SK-N-SH treated with all-trans-retinoic acid at 6 μM for 48 hours (cell line): Measurements from ENCODE around the gene NEURL1B.

Experiments used
- CSDC2 ChIP-seq: fragments of 250-450 bp; sonication (Bioruptor Pico); IDR thresholded peaks from 2 replicates; pipeline ENCODE4 v1.5.0; 2020; ENCODE audit warnings: mild to moderate bottlenecking, moderate library complexity
- ESRRG ChIP-seq: fragments of 250-450 bp; sonication (Bioruptor Pico); IDR thresholded peaks from 2 replicates; pipeline ENCODE4 v1.6.1; 2021; ENCODE audit warnings: mild to moderate bottlenecking
- RARB ChIP-seq: fragments of 250-450 bp; sonication (Bioruptor Pico); IDR thresholded peaks from 2 replicates; pipeline ENCODE4 v1.8.0; 2021; ENCODE audit warnings: mild to moderate bottlenecking, moderate library complexity
- SNAI2 ChIP-seq: fragments of 250-450 bp; sonication (Bioruptor Pico); IDR thresholded peaks from 2 replicates; pipeline ENCODE4 v1.5.0; 2020; ENCODE audit warnings: mild to moderate bottlenecking, moderate library complexity
- TCF4 ChIP-seq: fragments of 250-450 bp; sonication (Bioruptor Pico); IDR thresholded peaks from 2 replicates; pipeline ENCODE4 v1.8.0; 2021; ENCODE audit warnings: mild to moderate bottlenecking, moderate library complexity, borderline replicate concordance
- ZFP30 ChIP-seq: fragments of 450-650 bp; formaldehyde crosslinking; IDR thresholded peaks from 2 replicates; pipeline ENCODE4 v1.5.0; 2022; ENCODE audit warnings: mild to moderate bottlenecking, moderate library complexity
- ZNF565 ChIP-seq: fragments of 450-650 bp; formaldehyde crosslinking; conservative IDR thresholded peaks from 2 replicates; pipeline ENCODE4 v1.5.0; 2020; ENCODE audit warnings: low read depth, mild to moderate bottlenecking, moderate library complexity
- TF ChIP-seq, protein P1 (sequence below): fragments of 250-450 bp; sonication (Bioruptor Pico); IDR thresholded peaks from 2 replicates; pipeline ENCODE4 v1.5.0; 2020; ENCODE audit warnings: mild to moderate bottlenecking, moderate library complexity
- TF ChIP-seq, protein P2 (sequence below): fragments of 250-450 bp; sonication (Bioruptor Pico); IDR thresholded peaks from 2 replicates; pipeline ENCODE4 v1.8.0; 2020; ENCODE audit warnings: mild to moderate bottlenecking, moderate library complexity, borderline replicate concordance

DNA sequence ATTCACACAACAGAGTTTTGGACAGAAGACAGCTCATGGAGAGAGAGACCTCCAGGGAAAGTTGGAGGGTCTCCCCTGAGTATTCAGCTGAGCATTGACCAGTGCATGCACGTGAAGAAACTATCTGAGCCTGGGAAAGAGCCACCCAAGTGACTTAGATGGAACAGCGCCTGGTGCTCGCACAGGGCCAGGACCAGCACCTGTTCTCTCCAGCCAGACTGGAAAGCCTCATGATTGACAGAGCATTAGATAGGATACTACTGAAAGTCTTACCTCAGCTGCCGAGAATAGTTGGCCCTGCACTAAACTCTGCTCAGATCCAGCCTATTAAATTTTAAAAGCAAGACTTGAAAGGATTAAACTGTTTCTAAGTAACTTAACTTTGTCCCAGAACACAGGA is 28.3 kb upstream of the NEURL1B start:
- TF ChIP-seq ESRRG (CRISPR knock-in tag) = no peak
- TF ChIP-seq ZNF565 (CRISPR knock-in tag) = no peak
- TF ChIP-seq SNAI2 (CRISPR knock-in tag) = no peak
- TF ChIP-seq RARB = no peak
- TF ChIP-seq, protein P1, sequence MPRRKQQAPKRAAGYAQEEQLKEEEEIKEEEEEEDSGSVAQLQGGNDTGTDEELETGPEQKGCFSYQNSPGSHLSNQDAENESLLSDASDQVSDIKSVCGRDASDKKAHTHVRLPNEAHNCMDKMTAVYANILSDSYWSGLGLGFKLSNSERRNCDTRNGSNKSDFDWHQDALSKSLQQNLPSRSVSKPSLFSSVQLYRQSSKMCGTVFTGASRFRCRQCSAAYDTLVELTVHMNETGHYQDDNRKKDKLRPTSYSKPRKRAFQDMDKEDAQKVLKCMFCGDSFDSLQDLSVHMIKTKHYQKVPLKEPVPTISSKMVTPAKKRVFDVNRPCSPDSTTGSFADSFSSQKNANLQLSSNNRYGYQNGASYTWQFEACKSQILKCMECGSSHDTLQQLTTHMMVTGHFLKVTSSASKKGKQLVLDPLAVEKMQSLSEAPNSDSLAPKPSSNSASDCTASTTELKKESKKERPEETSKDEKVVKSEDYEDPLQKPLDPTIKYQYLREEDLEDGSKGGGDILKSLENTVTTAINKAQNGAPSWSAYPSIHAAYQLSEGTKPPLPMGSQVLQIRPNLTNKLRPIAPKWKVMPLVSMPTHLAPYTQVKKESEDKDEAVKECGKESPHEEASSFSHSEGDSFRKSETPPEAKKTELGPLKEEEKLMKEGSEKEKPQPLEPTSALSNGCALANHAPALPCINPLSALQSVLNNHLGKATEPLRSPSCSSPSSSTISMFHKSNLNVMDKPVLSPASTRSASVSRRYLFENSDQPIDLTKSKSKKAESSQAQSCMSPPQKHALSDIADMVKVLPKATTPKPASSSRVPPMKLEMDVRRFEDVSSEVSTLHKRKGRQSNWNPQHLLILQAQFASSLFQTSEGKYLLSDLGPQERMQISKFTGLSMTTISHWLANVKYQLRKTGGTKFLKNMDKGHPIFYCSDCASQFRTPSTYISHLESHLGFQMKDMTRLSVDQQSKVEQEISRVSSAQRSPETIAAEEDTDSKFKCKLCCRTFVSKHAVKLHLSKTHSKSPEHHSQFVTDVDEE (CRISPR knock-in tag) = no peak
- no peak for TF ChIP-seq ZFP30
- no peak for TF ChIP-seq TCF4 (CRISPR knock-in tag)
- TF ChIP-seq, protein P2, sequence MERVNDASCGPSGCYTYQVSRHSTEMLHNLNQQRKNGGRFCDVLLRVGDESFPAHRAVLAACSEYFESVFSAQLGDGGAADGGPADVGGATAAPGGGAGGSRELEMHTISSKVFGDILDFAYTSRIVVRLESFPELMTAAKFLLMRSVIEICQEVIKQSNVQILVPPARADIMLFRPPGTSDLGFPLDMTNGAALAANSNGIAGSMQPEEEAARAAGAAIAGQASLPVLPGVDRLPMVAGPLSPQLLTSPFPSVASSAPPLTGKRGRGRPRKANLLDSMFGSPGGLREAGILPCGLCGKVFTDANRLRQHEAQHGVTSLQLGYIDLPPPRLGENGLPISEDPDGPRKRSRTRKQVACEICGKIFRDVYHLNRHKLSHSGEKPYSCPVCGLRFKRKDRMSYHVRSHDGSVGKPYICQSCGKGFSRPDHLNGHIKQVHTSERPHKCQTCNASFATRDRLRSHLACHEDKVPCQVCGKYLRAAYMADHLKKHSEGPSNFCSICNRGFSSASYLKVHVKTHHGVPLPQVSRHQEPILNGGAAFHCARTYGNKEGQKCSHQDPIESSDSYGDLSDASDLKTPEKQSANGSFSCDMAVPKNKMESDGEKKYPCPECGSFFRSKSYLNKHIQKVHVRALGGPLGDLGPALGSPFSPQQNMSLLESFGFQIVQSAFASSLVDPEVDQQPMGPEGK = no peak
- no peak for TF ChIP-seq CSDC2 (CRISPR knock-in tag)
